K562 (cell line): ENCODE results near the gene FYB1. TPM values are rescaled to one million over a fixed set of nuclear protein-coding genes. Genes with fewer than 3 reads are reported as not detected.
A peak's percentile ranks its signal among the peaks of the same experiment; 100 is the strongest.

Experiments
- AFF1 ChIP-seq, 2 experiments: fragments of 450-650 bp; IDR thresholded peaks; 2 replicates each; pipeline ENCODE4 v1.6.1; 2018; ENCODE audit warnings: mild to moderate bottlenecking in 2 of 2, low read depth in 1 of 2; ENCODE audit not compliant: partially characterized antibody in 2 of 2
- BRD9 ChIP-seq: fragments of 450-650 bp; IDR thresholded peaks from 2 replicates; pipeline ENCODE4 v1.6.1; 2018; ENCODE audit warnings: low read depth; ENCODE audit not compliant: partially characterized antibody
- CREB1 ChIP-seq, 2 experiments: sonication (generic) in 1 of 2; formaldehyde crosslinking in 1 of 2; IDR thresholded peaks; 2 replicates each; pipeline versions ENCODE4 v1.6.1 to v1.8.0; 2012 to 2022; ENCODE audit warnings: inconsistent platforms in 1 of 2, mild to moderate bottlenecking in 1 of 2, missing genetic modification reagents in 1 of 2, moderate library complexity in 1 of 2
- E2F6 ChIP-seq, 2 experiments: IDR thresholded peaks; 2 replicates each; pipeline ENCODE4 v1.6.1; 2011; ENCODE audit warnings: borderline replicate concordance in 1 of 2, control low read depth in 1 of 2, low read depth in 1 of 2, low read length in 1 of 2, mild to moderate bottlenecking in 1 of 2, mixed read lengths in 1 of 2, moderate library complexity in 1 of 2; ENCODE audit not compliant: insufficient read depth in 1 of 2, insufficient read length in 1 of 2, poor library complexity in 1 of 2, severe bottlenecking in 1 of 2; ENCODE audit errors: extremely low read depth in 1 of 2
- FOXA3 ChIP-seq, 2 experiments: fragments of 450-650 bp in 1 of 2; sonication (generic) in 1 of 2; formaldehyde crosslinking; IDR thresholded peaks in 1 of 2; conservative IDR thresholded peaks in 1 of 2; 2 replicates each; pipeline versions ENCODE4 v1.4.0 to v1.8.0; 2020 to 2022; ENCODE audit warnings: mild to moderate bottlenecking in 2 of 2, missing genetic modification reagents in 1 of 2
- IRF1 ChIP-seq: sonication (generic); formaldehyde crosslinking; IDR thresholded peaks from 2 replicates; pipeline ENCODE4 v1.8.0; 2022; ENCODE audit warnings: missing genetic modification reagents, mild to moderate bottlenecking, borderline replicate concordance
- MEF2A ChIP-seq: IDR thresholded peaks from 2 replicates; pipeline ENCODE4 v1.6.1; 2011; ENCODE audit warnings: low read depth, mild to moderate bottlenecking, low read length, moderate library complexity; ENCODE audit not compliant: control insufficient read depth
- PHF20 ChIP-seq: fragments of 450-650 bp; IDR thresholded peaks from 2 replicates; pipeline ENCODE4 v1.6.1; 2018; ENCODE audit not compliant: partially characterized antibody
- RNF219 ChIP-seq: fragments of 250-450 bp; sonication (Bioruptor Pico); IDR thresholded peaks from 2 replicates; pipeline ENCODE4 v1.5.0; 2022; ENCODE audit warnings: mild to moderate bottlenecking
- SETDB1 ChIP-seq: IDR thresholded peaks from one replicate; pipeline ENCODE4 v1.6.1; 2012; ENCODE audit warnings: low read length, control low read depth, inconsistent platforms
- SP2 ChIP-seq: IDR thresholded peaks from 2 replicates; pipeline ENCODE4 v1.6.1; 2011; ENCODE audit warnings: mild to moderate bottlenecking, low read depth, low read length, moderate library complexity; ENCODE audit not compliant: poor library complexity, severe bottlenecking; ENCODE audit errors: extremely low read depth
- XRCC5 ChIP-seq: fragments of 200-400 bp; formaldehyde crosslinking; IDR thresholded peaks from 2 replicates; pipeline ENCODE4 v1.6.1; 2017; ENCODE audit warnings: low read depth, mild to moderate bottlenecking, low read length
- ZBTB8A ChIP-seq: fragments of 450-650 bp; IDR thresholded peaks from 2 replicates; pipeline ENCODE4 v1.6.1; 2018; ENCODE audit warnings: mild to moderate bottlenecking, moderate library complexity; ENCODE audit not compliant: partially characterized antibody
- ZNF143 ChIP-seq: sonication (generic); formaldehyde crosslinking; IDR thresholded peaks from 2 replicates; pipeline ENCODE4 v1.9.0; 2022; ENCODE audit warnings: mild to moderate bottlenecking, missing genetic modification reagents
- ZNF239 ChIP-seq: fragments of 250-450 bp; sonication (Bioruptor Pico); IDR thresholded peaks from 2 replicates; pipeline ENCODE4 v1.4.0; 2020; ENCODE audit warnings: mild to moderate bottlenecking
- polyA plus RNA-seq, 8 experiments: library from polyadenylated mRNA; depleted of rRNA in 4 of 8; stranded (reverse) in 5 of 8; unstranded in 3 of 8; fragments of >200 nt; fragmentation: Nextera tagmentation in 2 of 8; fragmentation: Illumina TruSeq in 1 of 8; extraction: Ambion mirVana in 2 of 8; extraction: Trizol in 1 of 8; gene quantifications; 2 replicates each; pipeline versions ENCODE4 v1.2.1 to v1.2.3, GENCODE V29; 2011 to 2014; ENCODE audit warnings: inconsistent platforms in 1 of 8, missing spikeins in 1 of 8
- total RNA-seq, 7 experiments: library from RNA; depleted of rRNA in 6 of 7; stranded (reverse); fragments of >200 nt in 6 of 7; fragmentation: Illumina TruSeq in 2 of 7; extraction: Trizol in 2 of 7; gene quantifications; 2 replicates each; pipeline versions ENCODE4 v1.2.1 to v1.2.3, GENCODE V29; 2011 to 2021; ENCODE audit warnings: low replicate concordance in 1 of 7
- TF ChIP-seq, protein P1 (sequence below): sonication (generic); formaldehyde crosslinking; IDR thresholded peaks from 2 replicates; pipeline ENCODE4 v1.8.0; 2022; ENCODE audit warnings: missing genetic modification reagents, mild to moderate bottlenecking, moderate library complexity, borderline replicate concordance

FYB1 gene
- total and polyA plus RNA-seq, 9 of the 15 experiments (the other 6 are each of a cell fraction or from before 2014, with no cell fraction given): 4.7 to 31.5 (median 9.7) TPM

- peak in 1 of 2 experiments; percentile 39 for TF ChIP-seq AFF1 (IDR thresholded peaks at IDR 0.05; ENCODE audit: low read depth in 1 of 2, partially characterized antibody in 2 of 2)
- no peak for TF ChIP-seq CREB1 (IDR thresholded peaks at IDR 0.05)
- TF ChIP-seq CREB1 (CRISPR knock-in tag; IDR thresholded peaks at IDR 0.05): no peak
- TF ChIP-seq XRCC5: no peak
- TF ChIP-seq ZBTB8A: no peak
- TF ChIP-seq ZNF239 (CRISPR knock-in tag): peak; percentile 14; the same call in 1 of the 2 replicates
- TF ChIP-seq RNF219 (CRISPR knock-in tag): no peak
- no peak for TF ChIP-seq E2F6 (IDR thresholded peaks at IDR 0.05; ENCODE audit: borderline replicate concordance in 1 of 2, extremely low read depth in 1 of 2, insufficient read depth in 1 of 2, insufficient read length in 1 of 2, low read depth in 1 of 2, low read length in 1 of 2, poor library complexity in 1 of 2, severe bottlenecking in 1 of 2)
- no peak for TF ChIP-seq SP2
- TF ChIP-seq ZNF143 (CRISPR knock-in tag): no peak
- TF ChIP-seq, protein P1, sequence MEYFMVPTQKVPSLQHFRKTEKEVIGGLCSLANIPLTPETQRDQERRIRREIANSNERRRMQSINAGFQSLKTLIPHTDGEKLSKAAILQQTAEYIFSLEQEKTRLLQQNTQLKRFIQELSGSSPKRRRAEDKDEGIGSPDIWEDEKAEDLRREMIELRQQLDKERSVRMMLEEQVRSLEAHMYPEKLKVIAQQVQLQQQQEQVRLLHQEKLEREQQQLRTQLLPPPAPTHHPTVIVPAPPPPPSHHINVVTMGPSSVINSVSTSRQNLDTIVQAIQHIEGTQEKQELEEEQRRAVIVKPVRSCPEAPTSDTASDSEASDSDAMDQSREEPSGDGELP (CRISPR knock-in tag): no peak
- TF ChIP-seq PHF20: no peak
- no peak for TF ChIP-seq FOXA3 (CRISPR knock-in tag; conservative IDR thresholded peaks at IDR 0.05 in 1 of 2, IDR thresholded peaks at IDR 0.05 in 1 of 2)
- no peak for TF ChIP-seq IRF1 (CRISPR knock-in tag)
- no peak for TF ChIP-seq BRD9
- TF ChIP-seq MEF2A: no peak
- TF ChIP-seq SETDB1: no peak
Observed at GRCh38 chr5:39186722-39187539, 32.4 kb downstream of the FYB1 start (continued).
